ENCODE results near the gene VWCE.

GRCh38 chr11:61336171-61336935 lies 41.2 kb upstream of the VWCE start:
- TF ChIP-seq RARB (CRISPR knock-in tag; IDR thresholded peaks at IDR 0.05), result no peak
- no peak for TF ChIP-seq PPARA (CRISPR knock-in tag; IDR thresholded peaks at IDR 0.05; ENCODE audit: borderline replicate concordance)
- TF ChIP-seq ARNTL (CRISPR knock-in tag; IDR thresholded peaks at IDR 0.05; ENCODE audit: borderline replicate concordance, low read depth), result no peak
- no peak for TF ChIP-seq ZFP3 (CRISPR knock-in tag; IDR thresholded peaks at IDR 0.05)
- no peak for TF ChIP-seq ZC3H10 (CRISPR knock-in tag; IDR thresholded peaks at IDR 0.05)
- no peak for TF ChIP-seq ZFP30 (CRISPR knock-in tag; IDR thresholded peaks at IDR 0.05)
- TF ChIP-seq ESRRG (CRISPR knock-in tag; IDR thresholded peaks at IDR 0.05), result no peak
